RCC 7860 (cell line): ENCODE measurements around the gene PLCH2.

Experiments
- DNase-seq: peaks from one replicate; pipeline ENCODE4 v3.0.0-alpha.2; 2015; ENCODE audit warnings: low spot score
- FAIRE-seq: peaks from 2 replicates; lab custom pipeline; 2012; peaks lifted over from hg19 to GRCh38; lab: Jason Lieb, UNC

PLCH2 gene

DNA sequence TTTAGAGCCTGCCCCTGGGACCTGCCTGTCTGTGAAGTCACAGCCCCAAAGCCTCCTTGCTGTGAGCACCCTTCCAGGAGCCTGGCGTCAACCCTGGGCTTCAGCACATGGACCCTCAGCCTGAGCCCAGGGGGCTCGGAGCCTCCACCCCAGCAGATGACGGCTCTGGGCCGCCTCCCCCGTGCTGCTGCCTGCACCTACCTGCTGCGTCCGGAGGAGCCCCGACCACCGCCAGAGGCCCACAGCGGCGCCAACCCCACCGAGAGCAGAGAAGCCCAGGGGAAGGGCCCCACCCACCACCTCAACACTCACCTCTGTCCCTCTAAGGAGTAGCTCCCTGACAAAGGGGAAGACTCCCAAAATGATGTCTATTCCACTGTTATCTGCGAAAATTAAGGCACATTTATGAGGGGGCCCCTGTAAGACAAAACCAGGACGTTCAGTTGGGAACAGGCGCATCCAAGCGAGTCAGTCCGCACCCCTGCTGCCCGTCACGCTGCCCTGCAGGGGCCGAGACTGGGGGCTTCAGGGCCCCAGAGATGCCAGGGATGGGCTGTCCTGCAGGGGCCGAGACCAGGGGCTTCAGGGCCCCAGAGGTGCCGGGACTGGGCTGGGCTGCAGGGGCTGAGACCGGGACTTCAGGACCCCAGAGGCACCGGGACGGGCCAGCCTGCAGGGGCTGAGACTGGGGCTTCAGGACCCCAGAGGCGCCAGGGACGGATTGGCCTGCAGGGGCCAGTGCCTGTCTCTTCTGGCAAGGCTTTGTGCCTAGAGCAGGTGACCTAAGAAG, 34.5 kb downstream of the PLCH2 start:
- FAIRE-seq = no peak

DNA sequence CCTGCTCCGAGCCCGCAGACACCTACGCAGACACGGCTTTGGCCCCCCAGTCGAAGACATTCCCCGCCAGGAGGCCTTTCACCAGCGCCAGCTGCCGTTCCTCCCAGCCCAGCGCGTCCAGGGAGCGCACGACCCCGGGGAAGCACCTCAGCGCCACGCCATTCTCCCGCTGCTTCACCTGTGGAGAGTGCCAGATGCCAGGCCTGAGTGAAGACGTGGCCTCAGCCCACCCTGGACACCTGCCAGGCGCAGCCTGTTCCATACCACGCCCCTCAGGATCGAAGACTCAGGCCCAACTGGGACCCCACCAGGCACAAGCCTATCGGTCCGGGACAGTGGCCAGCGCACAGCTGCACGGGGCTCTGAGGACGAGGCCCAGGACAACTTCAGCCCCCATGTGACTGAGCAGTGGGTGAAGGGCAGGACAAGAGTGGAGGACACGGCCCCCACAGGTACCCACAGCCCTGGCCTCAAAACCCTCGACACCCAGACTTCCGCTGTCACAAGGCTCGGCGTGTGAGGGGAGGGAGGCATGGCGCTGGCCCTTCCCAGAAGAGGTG, 36.9 kb downstream of the PLCH2 start:
- no peak for FAIRE-seq

More for the DNA sequence above, 34.5 kb downstream of the PLCH2 start:
- DNase-seq = no peak

DNA sequence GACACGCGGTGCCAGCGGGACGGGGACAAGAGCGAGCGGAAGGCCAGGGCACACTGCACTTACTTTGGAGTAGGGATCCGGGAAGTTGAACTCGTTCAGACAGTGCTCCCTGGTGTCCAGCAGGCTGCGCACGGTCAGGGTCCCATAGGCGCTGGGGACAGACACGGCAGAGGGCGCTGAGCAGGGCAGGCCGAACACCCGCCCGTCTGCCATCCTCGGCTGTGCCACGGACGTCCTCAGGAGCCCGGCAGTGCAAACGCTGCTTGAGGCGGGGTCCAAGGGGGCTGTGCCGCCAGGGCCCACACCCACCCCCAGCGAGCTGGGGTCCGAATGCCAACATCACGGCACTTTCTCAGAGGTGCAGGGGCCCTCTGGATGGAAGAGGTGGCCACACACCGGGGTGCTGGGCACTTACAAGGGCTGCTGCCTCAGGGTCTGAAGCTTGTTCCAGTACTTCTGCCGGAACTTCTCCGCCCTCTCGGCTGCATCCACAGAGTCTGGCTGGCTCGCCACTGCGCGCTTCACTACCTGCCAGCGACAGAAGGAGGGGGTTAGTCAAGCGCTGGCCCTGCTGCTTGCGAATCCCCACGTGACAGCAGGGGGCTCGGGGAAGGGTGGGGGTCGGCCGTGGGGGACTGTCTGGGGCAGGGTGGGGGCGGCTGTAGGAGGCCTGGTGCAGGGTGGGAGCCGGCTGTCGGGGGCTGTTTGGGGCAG, 38.0 kb downstream of the PLCH2 start:
- FAIRE-seq (no peak), DNase-seq (no peak)

More for the DNA sequence above, 36.9 kb downstream of the PLCH2 start:
- no peak for DNase-seq

DNA sequence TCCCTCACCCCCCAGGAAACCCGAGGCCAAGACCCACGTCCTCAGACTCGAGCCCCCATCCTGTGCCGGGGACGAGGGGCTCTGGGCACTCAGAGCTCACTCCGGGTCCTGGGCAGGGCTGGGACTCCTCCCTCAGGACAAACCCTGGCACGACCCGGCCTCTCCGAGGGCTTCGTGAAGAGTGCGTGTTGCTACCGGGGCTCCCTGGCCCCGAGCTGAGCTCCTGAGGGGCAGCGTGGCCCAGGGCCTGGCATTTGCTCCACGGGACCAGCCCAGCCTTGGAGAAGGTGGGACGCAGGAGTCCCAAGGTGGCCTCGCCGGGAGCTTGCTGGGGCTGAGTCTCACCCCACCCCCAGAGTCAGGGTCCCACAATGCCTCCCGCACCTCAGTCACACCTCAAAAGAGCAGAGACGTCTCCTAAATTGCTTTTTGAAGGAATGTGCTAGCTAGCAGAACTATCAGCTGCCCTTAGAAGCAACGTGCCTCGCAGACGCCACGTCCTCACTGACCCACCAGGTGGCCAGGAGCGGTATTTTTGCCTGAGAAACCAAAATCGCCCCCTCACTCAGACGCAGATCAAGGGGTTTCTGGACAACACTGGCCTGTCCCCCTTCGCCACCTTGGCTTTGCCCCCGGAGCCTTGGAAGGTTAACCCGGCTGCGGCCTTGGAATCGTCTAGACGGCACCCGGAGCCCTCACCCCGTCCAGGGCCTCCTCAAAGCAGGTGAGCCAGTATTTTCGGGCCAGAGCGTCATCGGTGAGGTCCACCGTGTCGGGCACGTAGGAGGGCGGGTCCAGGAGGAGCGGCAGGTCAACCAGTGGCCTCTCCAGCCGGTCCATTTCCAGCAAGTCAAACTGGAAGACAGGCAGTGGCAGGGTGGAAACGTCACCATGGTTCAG, 39.0 kb downstream of the PLCH2 start:
- DNase-seq = no peak
- no peak for FAIRE-seq

DNA sequence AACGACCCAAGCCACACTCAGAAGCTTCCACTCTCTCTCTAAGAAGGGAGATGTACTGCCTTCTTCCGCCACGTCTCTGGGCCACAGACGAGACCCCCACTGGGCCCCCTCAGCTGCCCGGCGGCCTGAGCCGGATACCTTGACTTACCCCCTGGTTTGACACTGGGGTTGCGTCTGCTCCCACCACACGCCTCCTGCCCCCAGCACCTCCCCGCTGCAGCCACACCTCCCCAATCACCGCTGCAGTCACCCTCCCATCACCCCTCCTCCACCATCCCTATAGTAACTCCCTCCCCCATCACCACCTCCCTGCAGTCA, 39.6 kb downstream of the PLCH2 start:
- no peak for FAIRE-seq
- no peak for DNase-seq

DNA sequence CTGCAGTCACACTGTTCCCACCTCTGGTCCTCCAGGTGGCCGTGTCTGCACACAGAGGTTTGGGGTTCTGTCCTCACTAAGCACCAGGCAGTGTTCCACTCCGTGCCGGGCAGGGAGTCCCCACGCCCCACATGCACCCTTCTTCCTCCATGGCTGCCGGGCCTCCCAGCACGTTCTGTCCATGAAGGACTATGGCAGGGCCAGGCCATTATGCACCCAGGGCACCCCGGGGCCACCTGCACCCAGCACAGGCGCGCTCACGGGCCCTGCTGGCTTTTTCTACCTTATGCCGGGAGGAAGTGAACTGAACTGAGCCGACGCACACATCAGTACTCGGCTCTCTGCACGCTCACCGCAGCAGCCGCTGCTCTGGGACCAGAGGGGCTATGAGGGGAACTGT, 40.0 kb downstream of the PLCH2 start:
- FAIRE-seq (no peak), DNase-seq (no peak)

DNA sequence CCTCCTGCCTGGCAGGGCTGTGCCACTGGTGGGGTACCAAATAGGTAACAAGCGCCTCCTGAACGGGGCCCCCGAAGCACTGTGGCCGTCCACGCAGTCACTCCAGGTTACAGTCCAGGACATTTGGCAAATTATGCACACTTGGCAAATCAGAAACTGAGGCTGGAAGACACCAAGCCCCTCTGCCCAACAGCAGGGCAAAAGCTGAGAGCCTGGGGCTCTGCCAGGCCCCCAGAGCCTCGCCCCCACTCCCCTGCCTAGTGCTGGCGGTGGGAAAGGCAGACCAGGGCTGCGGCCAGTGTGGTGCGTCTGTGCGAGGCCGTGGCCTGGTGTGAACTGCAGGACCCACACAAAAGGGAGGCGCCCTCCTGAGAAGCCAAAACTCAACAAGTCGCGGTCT, 40.9 kb downstream of the PLCH2 start:
- no peak for DNase-seq
- FAIRE-seq = no peak

DNA sequence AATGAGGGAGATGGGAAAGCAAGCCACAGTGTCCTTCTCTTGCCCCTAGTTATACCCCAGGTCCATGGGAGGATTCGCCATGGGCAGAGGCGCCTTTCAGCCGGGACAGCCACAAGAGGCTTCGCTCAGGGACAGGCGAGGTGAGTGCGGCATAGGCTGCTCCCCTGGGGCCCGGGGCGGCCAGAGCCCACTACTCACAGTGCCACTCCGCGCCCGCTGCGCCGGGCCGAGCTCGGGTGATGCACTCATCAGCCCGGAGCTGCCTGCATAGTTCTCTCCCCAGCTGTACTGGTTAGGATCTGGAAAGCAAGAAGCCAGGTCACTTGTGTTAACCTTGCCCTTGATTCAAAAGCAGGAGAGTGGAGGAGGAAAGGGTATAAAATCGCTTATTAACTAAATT, 41.9 kb downstream of the PLCH2 start:
- no peak for DNase-seq
- FAIRE-seq = no peak

DNA sequence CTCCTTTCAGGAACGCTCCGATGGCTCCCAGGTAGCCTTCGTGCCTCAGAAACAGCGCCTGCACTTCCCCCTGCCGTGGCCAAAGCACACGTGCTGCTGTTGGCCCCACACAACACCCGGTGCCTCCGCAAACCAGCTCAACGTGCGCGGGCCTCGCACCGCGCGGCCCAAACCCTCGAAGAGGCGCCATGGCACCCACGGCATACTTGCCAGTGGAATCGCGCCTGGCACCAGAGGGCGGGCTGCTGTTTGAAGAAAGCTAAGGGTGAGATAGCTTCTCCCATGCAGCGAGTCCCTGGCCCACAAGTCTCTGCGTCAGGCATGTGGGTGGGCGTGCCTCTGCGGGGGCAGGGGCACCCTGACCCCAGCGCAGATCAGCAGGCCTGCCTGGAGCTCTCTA, 42.4 kb downstream of the PLCH2 start:
- DNase-seq (no peak), FAIRE-seq (no peak)

DNA sequence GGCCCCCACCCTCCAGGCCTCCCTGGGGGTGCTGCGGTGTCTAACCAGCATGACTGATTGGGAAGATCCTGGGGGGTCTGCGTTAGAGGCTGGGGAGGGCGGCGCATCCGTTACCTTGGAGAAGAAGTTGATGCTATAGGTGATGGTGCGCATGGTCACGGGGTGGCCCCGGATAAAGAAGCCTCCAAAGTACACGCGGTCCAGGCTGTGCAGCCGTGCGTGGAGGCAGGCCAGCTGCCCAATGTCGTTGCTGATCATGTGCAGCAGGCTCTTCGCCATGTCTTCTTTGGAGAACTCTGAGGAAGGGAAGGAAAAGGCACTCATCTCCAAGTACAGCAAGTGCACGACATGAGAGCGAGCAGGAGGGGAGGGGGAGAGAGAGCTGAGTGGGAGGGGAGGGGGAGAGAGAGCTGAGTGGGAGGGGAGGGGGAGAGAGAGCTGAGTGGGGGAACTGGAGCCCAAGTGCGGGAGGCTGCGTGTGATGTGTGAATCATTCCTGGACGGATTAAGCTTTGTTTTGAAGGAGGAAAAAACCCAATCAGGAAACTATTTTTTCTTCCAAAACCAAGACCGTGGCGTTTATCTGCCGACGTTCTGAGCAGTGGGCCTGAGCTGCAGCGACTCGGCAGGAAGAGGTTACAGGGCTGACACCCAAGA, 43.1 kb downstream of the PLCH2 start:
- no peak for FAIRE-seq
- no peak for DNase-seq

DNA sequence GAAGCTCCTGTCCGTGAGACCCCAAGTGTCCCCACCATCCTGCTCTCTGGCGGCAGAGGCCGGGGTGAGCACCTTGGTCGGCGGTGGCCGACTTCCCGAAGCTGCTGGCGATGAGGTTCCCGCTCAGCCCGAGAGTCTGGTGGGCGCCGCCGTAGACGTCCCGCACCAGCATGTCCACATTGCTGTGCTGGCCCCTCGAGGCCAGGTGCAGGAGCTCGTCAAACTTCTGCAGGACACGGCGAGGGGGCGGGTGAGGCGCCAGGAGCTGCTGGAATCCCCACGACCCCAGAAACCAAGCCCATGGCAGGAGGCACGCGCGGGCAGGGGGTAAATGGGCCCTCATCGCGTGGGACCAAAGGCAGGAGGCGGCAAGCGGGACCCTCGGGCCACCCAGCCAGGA, 43.6 kb downstream of the PLCH2 start:
- DNase-seq (no peak), FAIRE-seq (no peak)

DNA sequence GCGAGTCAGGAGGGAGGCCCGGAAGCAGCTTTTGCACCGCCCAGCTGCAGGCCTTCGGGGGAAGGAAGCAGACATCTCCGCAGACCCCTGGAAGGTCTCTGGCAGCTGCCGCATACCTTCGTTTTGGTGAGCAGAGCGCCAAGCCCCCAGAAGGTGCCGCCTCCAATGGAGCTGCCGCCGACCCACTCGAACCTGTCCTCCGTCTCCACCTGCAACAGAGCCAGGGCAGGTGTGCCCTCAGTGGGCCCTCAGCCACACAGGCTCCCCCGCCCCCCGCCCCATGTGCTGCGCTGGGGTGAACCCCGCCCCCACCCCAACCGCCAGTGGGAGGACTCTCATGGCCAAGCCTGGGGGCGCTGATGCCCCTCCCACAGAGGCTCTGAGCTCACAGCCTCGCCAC, 44.1 kb downstream of the PLCH2 start:
- FAIRE-seq (no peak), DNase-seq (no peak)

DNA sequence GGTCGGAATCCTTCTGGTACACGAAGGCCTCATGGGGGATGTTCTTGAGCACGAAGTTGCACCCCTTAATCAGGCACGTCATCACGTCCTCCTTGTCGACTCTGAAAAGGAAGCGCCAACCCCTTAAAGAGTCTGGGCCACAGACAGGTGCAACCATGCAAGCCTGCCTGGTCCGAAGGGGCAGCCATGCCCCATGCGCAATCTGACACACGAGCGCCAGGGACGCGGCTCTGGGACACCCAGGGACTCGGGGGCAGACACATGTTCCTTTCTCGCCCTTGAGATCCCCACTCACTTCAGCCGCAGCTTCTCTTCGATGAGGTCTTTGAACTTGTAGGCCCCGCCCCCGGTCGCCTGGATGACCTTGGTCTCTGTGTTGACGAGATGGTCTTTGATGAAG, 44.7 kb downstream of the PLCH2 start:
- DNase-seq (no peak), FAIRE-seq (no peak)

DNA sequence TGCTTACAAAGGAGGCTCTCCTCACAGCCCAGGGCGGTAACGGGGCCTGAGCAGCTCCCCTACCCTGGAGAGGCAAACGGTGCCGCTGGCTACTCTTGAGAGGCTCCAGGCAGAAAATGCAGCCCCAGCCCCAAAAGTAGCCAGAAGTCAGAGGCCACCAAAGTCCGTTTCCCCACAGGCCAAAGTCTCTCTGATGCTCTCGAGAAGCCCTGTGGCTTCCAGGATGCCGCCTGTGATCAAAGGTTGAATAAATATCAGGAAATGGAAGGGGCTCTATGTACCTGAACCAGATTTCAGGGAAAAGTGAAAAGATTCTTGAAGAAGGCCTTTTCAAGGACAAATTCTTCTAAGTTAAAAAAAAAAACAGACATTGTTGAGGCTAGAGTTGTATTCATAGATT, 46.1 kb downstream of the PLCH2 start:
- DNase-seq (no peak), FAIRE-seq (no peak)

DNA sequence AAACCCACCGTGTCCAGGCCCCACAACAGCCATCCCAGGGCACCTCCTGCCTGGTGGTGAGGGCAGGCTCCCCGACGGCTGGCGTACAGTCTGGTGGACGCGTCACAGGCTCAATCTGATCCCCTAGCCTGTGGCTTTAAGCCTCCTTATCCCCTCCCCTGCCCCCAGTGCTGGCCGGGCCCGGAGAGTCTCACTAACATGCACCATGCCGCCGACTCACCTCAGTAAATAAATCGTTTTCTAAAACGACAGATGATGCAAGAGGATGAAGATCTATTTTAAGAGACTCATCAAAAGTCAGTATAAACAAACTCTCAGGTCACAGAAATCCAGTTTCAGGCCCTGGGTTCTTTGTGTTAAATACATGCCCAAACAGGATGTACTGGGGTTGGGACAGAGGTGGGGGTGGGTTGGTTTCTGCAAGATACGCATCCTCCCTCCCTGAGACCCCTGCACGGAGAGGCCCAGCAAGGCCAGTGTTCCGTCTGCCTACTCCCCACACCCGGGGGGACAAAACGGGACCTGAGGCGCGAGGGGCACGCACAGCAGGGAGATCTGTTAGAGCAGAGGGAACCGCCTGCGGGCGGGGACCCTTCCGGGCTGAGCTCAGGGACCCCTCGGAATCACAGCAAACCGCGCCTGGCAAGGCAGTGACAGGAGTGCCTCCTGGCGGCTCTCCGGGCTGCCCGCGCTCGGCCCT, 47.3 kb downstream of the PLCH2 start:
- FAIRE-seq (no peak), DNase-seq (no peak)

DNA sequence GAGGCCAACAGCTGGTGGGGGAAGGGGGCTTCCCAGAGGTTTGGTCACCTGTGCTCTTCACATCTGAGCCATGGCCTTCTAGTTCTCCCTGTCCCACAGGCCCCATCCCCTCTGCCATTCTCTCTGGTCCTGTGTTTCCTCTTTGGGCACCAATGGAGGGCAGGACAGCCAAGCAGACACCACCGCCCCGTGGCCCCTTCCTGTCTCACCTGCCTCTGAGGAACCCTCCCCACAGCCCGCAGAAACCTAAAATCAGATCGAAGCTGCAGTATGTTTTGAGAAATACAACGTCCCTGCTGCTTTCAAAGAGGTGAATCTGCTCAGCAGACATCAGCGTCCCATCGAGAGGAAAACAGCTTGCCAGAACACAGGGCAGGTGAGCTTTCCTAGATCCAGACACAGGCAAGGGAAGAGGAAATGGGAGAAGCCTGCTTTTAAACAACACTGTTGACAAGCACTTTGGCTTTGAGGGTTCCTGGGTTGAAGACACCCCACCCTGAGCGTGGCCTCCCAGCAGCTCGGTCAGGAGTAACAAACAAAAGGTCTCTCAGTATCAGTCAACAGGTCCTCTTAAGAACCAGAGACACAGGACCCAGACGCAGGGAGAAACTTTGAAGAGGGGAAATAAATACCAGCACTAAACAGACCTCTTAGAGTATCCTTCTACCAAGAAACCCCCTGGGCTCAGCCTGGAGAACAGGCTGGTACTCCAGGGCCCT, 48.0 kb downstream of the PLCH2 start:
- no peak for DNase-seq
- FAIRE-seq = no peak

DNA sequence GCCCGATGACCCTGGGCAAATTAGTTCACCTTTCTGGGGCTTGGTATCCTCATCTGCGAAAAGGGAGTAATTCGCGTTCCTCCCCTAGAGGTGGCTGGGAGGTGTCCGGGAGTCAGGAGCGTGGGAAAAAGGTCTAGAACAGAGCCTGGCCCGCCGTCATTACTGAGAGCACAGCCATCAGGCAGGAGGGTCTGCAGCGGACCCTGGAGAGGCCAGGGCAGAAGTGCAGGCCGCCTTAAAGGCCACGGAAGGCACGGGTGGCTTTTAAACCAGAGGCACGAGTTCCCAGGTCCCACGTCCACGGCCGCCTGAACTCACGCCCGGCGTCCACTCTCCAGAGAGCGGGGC, 49.5 kb downstream of the PLCH2 start:
- no peak for DNase-seq
- no peak for FAIRE-seq

DNA sequence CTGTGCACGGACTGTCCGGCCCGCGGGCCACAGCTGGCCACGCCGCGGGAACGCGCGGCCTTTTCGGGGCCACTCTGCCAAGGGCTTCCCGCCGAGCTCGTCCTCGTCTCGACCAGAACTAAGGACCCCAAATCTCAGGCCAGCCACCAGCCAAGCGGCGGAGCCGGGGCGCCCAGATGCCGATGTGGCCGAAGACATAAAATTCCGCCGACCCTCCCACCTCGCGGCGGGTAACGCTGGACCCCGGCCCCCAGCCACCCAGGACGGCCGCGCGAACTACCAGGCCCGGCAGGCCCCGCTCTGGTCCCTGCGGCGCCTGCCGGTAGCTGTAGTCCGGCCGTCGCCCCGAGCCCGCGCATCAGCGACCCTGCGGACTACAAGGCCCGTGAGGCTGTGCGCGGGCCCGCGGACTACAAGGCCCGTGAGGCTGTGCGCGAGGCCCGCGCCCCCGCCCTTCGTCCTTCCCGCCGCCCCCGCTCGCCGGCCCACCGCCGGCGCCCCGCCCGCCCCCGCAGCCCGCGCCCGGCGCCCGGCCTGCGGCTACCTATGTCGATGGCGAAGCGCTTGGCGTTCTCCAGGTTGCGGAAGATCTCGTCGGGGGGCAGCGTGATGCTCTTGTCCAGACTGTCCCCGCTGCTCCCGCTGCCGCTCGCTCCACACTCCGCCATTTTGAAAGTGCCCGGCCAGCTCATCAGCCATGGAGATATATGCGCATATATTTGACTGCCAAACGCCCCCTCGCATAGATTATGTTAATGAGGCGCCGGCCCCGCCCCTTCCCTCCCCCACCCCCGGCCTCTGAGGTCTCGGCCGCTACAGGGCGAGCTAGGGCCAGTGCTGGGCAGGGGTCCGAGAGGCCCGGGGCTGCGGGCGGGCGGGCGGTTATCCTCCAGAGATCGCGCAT, 50.1 kb downstream of the PLCH2 start, which contains the start of gene PANK4:
PANK4 (minus strand) TSS at position 677 of the 904 bp plus-strand sequence; CDS start at position 668, 9 bp downstream.
- FAIRE-seq = no peak
- DNase-seq = peak; percentile 74
